Osteocyte (in vitro differentiated cells): ENCODE measurements around the gene SLC22A14. TPM values are rescaled to one million over a fixed set of nuclear protein-coding genes. Genes with fewer than 3 reads are reported as not detected.
"Not testable (repeated sequence)": the region's sequence is repeated elsewhere in the genome, so short reads cannot be mapped to it uniquely, and the experiment has no call there.

ENCODE experiments used
- DNase-seq: peaks from one replicate; pipeline ENCODE4 v3.0.0; 2021; ENCODE audit warnings: mixed read lengths; ENCODE audit not compliant: unreplicated experiment; ENCODE audit errors: extremely low spot score
- H3K27ac Mint-ChIP-seq: one replicate; pipeline ENCODE4 v1.8.0; 2021; ENCODE audit warnings: mild to moderate bottlenecking, mixed read lengths; ENCODE audit not compliant: unreplicated experiment
- H3K27me3 Mint-ChIP-seq: one replicate; pipeline ENCODE4 v1.8.0; 2021; ENCODE audit warnings: mixed read lengths; ENCODE audit not compliant: unreplicated experiment
- H3K36me3 Mint-ChIP-seq: one replicate; pipeline ENCODE4 v1.8.0; 2021; ENCODE audit warnings: mixed read lengths; ENCODE audit not compliant: unreplicated experiment
- H3K4me1 Mint-ChIP-seq: one replicate; pipeline ENCODE4 v1.8.0; 2021; ENCODE audit warnings: mixed read lengths; ENCODE audit not compliant: unreplicated experiment
- H3K4me3 Mint-ChIP-seq: one replicate; pipeline ENCODE4 v1.8.0; 2021; ENCODE audit warnings: mild to moderate bottlenecking, moderate library complexity, mixed read lengths; ENCODE audit not compliant: unreplicated experiment
- H3K9me3 Mint-ChIP-seq: one replicate; pipeline ENCODE4 v1.8.0; 2021; ENCODE audit warnings: mixed read lengths; ENCODE audit not compliant: unreplicated experiment
- long read RNA-seq: library from polyadenylated mRNA; unstranded; transcript quantifications from one replicate; pipeline ENCODE4 v2.0.0, GENCODE V29; 2021
- total RNA-seq: library from RNA; stranded (reverse); gene quantifications from 2 replicates; pipeline ENCODE4 v1.2.1, GENCODE V29; 2021
- TF ChIP-seq, protein P1 (sequence below): fragments of 200-600 bp; sonication (generic); IDR thresholded peaks from 2 replicates; pipeline ENCODE4 v1.5.0; 2021; ENCODE audit warnings: antibody characterized with exemption, mild to moderate bottlenecking, moderate library complexity

Gene SLC22A14
- total RNA-seq: 0.30 and 0.47 TPM in 2 replicates
- long read RNA-seq, partial matches to known transcripts: 1 of 2 reads
- long read RNA-seq, other reads (novel, unspliced or antisense): 0 of 2 reads

DNA sequence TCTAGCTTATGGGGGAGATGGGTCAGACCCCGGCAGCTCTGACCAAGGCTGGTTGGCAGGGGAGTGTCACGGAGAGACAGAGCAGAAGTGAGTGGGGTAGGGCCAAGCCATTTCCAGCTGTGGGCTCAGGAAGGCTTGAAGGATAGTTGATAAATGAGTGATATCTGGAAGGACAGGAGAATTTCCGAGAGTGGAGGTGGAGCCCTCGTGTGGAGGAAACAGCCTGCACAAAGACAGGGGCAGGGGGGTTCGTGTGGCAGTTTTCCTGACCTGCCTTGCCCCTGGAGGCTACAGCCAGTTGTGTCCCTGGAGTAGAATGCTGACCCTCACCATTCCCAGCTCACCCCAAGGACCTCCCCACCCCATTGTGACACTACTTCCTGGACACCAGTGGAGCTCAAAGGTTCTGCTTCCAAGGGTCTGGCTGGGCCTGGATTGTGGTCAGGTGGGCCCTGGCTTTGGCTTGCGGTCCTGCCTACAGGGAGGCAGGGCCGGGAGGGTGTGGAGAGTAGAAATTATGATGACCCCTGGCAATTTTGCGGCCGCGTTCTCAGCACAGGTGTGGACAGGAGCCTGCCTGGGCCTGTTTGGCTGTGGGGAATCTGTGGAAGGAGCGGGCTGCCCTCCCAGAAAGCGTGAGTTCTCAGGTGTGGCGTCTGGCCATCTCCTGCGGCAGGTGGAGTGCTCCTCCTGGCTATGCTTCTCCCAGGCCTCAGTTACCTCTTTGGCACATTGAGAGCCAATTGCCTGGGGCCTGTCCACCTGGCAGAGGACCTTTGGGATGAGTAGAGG, at the start of gene SLC22A14:
Gene SLC22A14 (plus strand): TSS at position 400 of the 792 bp plus-strand sequence. CDS start 23,733 bp downstream, outside the sequence.
- H3K27ac Mint-ChIP-seq: no peak within 1 kb of the TSS
- no peak within 1 kb of the TSS for H3K4me3 Mint-ChIP-seq
- H3K36me3 Mint-ChIP-seq: peaks cover 21% of the 10 kb centered on the region
- no peaks in the 10 kb centered on the region for H3K4me1 Mint-ChIP-seq
- H3K27me3 Mint-ChIP-seq: no peaks in the 10 kb centered on the region
- TF ChIP-seq, protein P1, sequence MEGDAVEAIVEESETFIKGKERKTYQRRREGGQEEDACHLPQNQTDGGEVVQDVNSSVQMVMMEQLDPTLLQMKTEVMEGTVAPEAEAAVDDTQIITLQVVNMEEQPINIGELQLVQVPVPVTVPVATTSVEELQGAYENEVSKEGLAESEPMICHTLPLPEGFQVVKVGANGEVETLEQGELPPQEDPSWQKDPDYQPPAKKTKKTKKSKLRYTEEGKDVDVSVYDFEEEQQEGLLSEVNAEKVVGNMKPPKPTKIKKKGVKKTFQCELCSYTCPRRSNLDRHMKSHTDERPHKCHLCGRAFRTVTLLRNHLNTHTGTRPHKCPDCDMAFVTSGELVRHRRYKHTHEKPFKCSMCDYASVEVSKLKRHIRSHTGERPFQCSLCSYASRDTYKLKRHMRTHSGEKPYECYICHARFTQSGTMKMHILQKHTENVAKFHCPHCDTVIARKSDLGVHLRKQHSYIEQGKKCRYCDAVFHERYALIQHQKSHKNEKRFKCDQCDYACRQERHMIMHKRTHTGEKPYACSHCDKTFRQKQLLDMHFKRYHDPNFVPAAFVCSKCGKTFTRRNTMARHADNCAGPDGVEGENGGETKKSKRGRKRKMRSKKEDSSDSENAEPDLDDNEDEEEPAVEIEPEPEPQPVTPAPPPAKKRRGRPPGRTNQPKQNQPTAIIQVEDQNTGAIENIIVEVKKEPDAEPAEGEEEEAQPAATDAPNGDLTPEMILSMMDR: no peak
- no peaks in the 10 kb centered on the region for H3K9me3 Mint-ChIP-seq
- DNase-seq: peak; percentile 78

DNA sequence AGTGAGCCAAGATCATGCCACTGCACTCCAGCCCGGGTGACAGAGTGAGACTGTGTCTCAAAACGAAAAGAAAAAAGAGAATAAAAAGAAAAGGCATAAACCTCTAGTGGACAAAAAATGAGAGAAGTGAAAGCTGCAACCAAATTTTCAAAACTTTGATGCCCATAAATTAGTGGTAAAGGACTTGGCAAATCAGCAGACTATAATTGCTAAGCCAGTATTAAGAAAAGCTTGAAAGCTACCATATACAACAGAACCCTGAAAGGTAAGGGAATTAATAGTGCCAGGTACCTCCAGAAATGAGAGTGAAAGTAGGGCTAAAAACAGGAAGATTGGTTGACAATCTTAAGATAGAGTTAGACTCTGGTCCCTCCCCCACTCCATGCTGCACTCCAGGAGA, 49.4 kb upstream of the SLC22A14 start:
- Mint-ChIP-seq H3K4me3 (no peak overlapping the region), H3K27ac (no peak overlapping the region), H3K4me1 (peaks cover 10% of the 10 kb centered on the region), H3K36me3 (peaks cover 66% of the 10 kb centered on the region), H3K9me3 (peaks cover 10% of the 10 kb centered on the region), H3K27me3 (no peaks in the 10 kb centered on the region)
- TF ChIP-seq, protein P1: no peak
- DNase-seq: no peak

DNA sequence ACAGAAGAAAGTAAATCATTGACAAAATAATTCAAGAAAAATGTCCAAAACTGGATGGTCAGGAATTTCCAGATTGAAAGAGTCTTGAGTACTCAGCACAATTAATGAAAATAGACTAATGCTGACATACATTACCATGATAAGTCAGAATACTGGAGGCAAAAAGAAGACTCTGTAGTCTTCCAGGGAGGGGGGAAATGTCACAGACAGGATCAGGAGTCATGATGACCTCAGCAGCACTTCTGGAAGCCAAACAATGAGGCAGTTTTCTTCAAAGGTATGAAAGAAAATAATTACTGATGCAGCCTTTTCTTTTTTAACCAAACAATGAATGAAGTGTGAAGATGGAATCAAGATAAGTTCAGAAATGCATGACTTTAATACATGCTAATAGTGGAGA, 46.6 kb upstream of the SLC22A14 start:
- H3K4me1 Mint-ChIP-seq: no peaks in the 10 kb centered on the region
- peaks cover 23% of the 10 kb centered on the region for H3K9me3 Mint-ChIP-seq
- H3K36me3 Mint-ChIP-seq: peaks cover 83% of the 10 kb centered on the region
- no peak overlapping the region for H3K27ac Mint-ChIP-seq
- DNase-seq: no peak
- TF ChIP-seq, protein P1: no peak
- H3K27me3 Mint-ChIP-seq: no peaks in the 10 kb centered on the region
- H3K4me3 Mint-ChIP-seq: no peak overlapping the region

DNA sequence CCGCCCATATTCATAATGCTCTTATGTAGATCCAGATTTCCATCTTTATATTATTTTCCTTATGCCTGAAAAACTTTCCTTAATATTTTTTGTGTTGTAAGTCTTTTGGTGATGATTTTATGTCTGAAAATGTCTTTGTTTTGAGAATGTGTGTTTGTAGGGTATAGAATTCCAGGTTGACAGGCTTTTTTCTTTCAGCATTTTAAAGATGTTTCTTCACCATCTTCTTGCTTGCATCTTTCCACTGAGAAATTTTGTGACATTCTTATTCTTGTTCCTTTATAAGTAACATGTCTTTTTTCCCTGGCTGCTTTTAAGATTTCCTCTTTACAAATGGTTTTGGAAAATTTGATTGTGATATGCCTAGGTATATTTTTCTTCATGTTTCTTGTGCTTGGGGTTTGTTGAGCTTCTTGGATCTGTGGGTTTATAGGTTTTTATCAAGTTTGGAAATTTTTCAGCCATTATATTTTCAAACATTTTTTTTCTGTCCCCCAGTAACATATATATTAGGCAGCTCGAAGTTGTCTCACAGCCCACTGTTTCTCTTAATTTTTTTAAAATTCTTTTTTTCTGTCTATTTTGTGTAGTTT, 43.6 kb upstream of the SLC22A14 start:
- Mint-ChIP-seq H3K27ac (no peak overlapping the region), H3K4me1 (no peaks in the 10 kb centered on the region), H3K27me3 (no peaks in the 10 kb centered on the region), H3K9me3 (peaks cover 23% of the 10 kb centered on the region), H3K36me3 (peaks cover 75% of the 10 kb centered on the region), H3K4me3 (no peak overlapping the region)
- TF ChIP-seq, protein P1: no peak
- DNase-seq: no peak

DNA sequence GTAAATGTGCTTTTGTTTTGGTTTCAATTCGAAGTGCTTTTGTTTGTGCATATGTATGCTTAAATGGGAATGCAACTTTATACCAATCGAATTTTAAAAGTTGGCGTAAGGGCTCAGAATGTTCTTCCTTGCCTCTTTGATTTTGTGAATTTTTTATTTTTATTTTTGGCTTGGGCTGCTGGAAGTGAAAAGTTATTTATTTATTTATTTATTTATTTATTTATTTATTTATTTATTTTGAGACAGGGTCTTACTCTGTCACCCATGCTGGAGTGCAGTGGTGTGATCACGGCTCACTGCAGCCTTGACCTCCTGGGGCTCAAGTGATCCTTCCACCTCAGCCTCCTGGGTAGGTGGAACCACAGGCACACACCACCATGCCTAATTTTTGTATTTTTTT, 39.3 kb upstream of the SLC22A14 start:
- not testable (repeated sequence) for H3K4me3 Mint-ChIP-seq, H3K27ac Mint-ChIP-seq, H3K27me3 Mint-ChIP-seq, DNase-seq
- Mint-ChIP-seq H3K4me1 (peaks cover 14% of the 10 kb centered on the region), H3K9me3 (peaks cover 15% of the 10 kb centered on the region), H3K36me3 (peaks cover 57% of the 10 kb centered on the region)
